HCT116 (cell line): ENCODE measurements around the gene SNAPC2. TPM values are rescaled to one million over a fixed set of nuclear protein-coding genes. Genes with fewer than 3 reads are reported as not detected.

ENCODE experiments used
- ATAC-seq: fragments of 200-7000 bp; cut with Tn5 transposase; 2 replicates; pipeline ENCODE4 v1.9.1; 2020; ENCODE audit warnings: mild to moderate bottlenecking, moderate library complexity
- BruUV-seq: library from RNA; stranded (reverse); fragments of 400-500 nt; replicated peaks from 2 replicates; lab custom pipeline; 2021; lab: Mats Ljungman, UMichigan
- CTCF ChIA-PET: fragments of 300-600 bp; sonication (Branson Sonifier 250); formaldehyde crosslinking; loops from one replicate; lab custom pipeline; 2021; ENCODE audit warnings: antibody characterized with exemption; lab: Charles Lee
- POLR2A ChIA-PET: fragments of 300-600, 350-600 bp; sonication (Branson Sonifier 250); formaldehyde crosslinking; loops from one replicate; lab custom pipeline; 2021; ENCODE audit warnings: antibody characterized with exemption; lab: Charles Lee
- RAD21 ChIA-PET, 2 experiments: fragments of 300-600 bp; sonication (Branson Sonifier 250); formaldehyde crosslinking; loops; one replicate each; lab custom pipeline; 2023; ENCODE audit warnings: low total read pairs in 2 of 2; ENCODE audit not compliant: uncharacterized antibody in 2 of 2, unreplicated experiment in 2 of 2, low non-redundant PET in 1 of 2; lab: Charles Lee
- DNase-seq: peaks from one replicate; pipeline ENCODE4 v3.0.0-alpha.2; 2010; ENCODE audit warnings: low read depth, low spot score
- H2AFZ ChIP-seq: fragments of 200-600 bp; shearing (Covaris generic), sonication (generic); 2 replicates; pipeline ENCODE4 v1.6.1; 2017; ENCODE audit warnings: low read depth, mixed run types, mixed read lengths, antibody characterized with exemption, low read length; ENCODE audit not compliant: poor library complexity, severe bottlenecking
- H3K27ac ChIP-seq: 2 replicates; pipeline ENCODE4 v1.5.1; 2012; ENCODE audit warnings: low read depth, low read length
- H3K27me3 ChIP-seq: fragments of 200-600 bp; sonication (generic); 2 replicates; pipeline ENCODE4 v1.6.1; 2016; ENCODE audit warnings: mixed run types, low read length, mixed read lengths; ENCODE audit not compliant: insufficient read depth
- H3K36me3 ChIP-seq, 2 experiments: fragments of 200-500 bp in 1 of 2; fragments of 200-600 bp in 1 of 2; sonication (Bioruptor generic) in 1 of 2; sonication (generic) in 1 of 2; 2 replicates each; pipeline versions ENCODE4 v1.5.1 to v1.6.1; 2014 to 2016; ENCODE audit warnings: low read length in 2 of 2, inconsistent platforms in 1 of 2, mixed read lengths in 1 of 2, mixed run types in 1 of 2; ENCODE audit not compliant: insufficient read depth in 2 of 2, control insufficient read depth in 1 of 2
- H3K4me1 ChIP-seq, 2 experiments: fragments of 200-600 bp in 1 of 2; sonication (generic) in 1 of 2; 2 replicates each; pipeline versions ENCODE4 v1.5.1 to v1.6.1; 2012 to 2017; ENCODE audit warnings: low read length in 2 of 2, inconsistent platforms in 1 of 2, mild to moderate bottlenecking in 1 of 2, mixed read lengths in 1 of 2, mixed run types in 1 of 2, moderate library complexity in 1 of 2; ENCODE audit not compliant: insufficient read depth in 2 of 2, control insufficient read depth in 1 of 2
- H3K4me2 ChIP-seq: fragments of 200-600 bp; sonication (generic); 2 replicates; pipeline ENCODE4 v1.6.1; 2017; ENCODE audit warnings: mixed run types, low read length, mixed read lengths
- H3K4me3 ChIP-seq, 2 experiments: fragments of 200-600 bp in 1 of 2; sonication (generic) in 1 of 2; replicated peaks in 1 of 2; 2 replicates each; pipeline ENCODE4 v1.5.1; 2011 to 2016; ENCODE audit warnings: low read length in 2 of 2, control low read depth in 1 of 2, low read depth in 1 of 2, mild to moderate bottlenecking in 1 of 2, mixed read lengths in 1 of 2, mixed run types in 1 of 2
- H3K79me2 ChIP-seq: fragments of 200-600 bp; sonication (generic); 2 replicates; pipeline ENCODE4 v1.6.1; 2017; ENCODE audit warnings: mild to moderate bottlenecking, mixed run types, low read length, moderate library complexity, mixed read lengths; ENCODE audit not compliant: insufficient read depth
- H3K9ac ChIP-seq: fragments of 200-600 bp; sonication (generic); 2 replicates; pipeline ENCODE4 v1.6.1; 2016; ENCODE audit warnings: low read length, mixed read lengths
- H3K9me2 ChIP-seq: fragments of 200-600 bp; sonication (generic), shearing (Covaris generic); 2 replicates; pipeline ENCODE4 v1.6.1; 2017; ENCODE audit warnings: mixed run types, mild to moderate bottlenecking, moderate library complexity; ENCODE audit not compliant: insufficient read depth
- H3K9me3 ChIP-seq, 2 experiments: fragments of 200-500 bp in 1 of 2; fragments of 200-600 bp in 1 of 2; sonication (Bioruptor generic) in 1 of 2; sonication (generic) in 1 of 2; 2 replicates each; pipeline ENCODE4 v1.6.1; 2014 to 2017; ENCODE audit warnings: low read length in 2 of 2, mixed read lengths in 2 of 2, inconsistent platforms in 1 of 2, low read depth in 1 of 2, mild to moderate bottlenecking in 1 of 2, mixed run types in 1 of 2, moderate library complexity in 1 of 2; ENCODE audit not compliant: control insufficient read depth in 1 of 2, insufficient read depth in 1 of 2
- H4K20me1 ChIP-seq: fragments of 200-600 bp; sonication (generic), shearing (Covaris generic); 2 replicates; pipeline ENCODE4 v1.6.1; 2017; ENCODE audit warnings: mixed run types, mild to moderate bottlenecking, moderate library complexity; ENCODE audit not compliant: insufficient read depth
- CBX3 ChIP-seq: IDR thresholded peaks from 2 replicates; pipeline ENCODE4 v1.6.1; 2012; ENCODE audit warnings: low read depth
- CEBPB ChIP-seq: IDR thresholded peaks from 2 replicates; pipeline ENCODE4 v1.6.1; 2012; ENCODE audit warnings: low read depth
- EGR1 ChIP-seq: IDR thresholded peaks from 2 replicates; pipeline ENCODE4 v1.6.1; 2012; ENCODE audit warnings: low read depth
- EZH2 ChIP-seq: fragments of 200-600 bp; sonication (generic); IDR thresholded peaks from 2 replicates; pipeline ENCODE4 v1.6.1; 2017; ENCODE audit warnings: antibody characterized with exemption, mixed run types
- FOSL1 ChIP-seq: IDR thresholded peaks from 2 replicates; pipeline ENCODE4 v1.6.1; 2012; ENCODE audit warnings: low read depth
- JUND ChIP-seq: IDR thresholded peaks from 2 replicates; pipeline ENCODE4 v1.6.1; 2012
- POLR2A ChIP-seq: IDR thresholded peaks from 2 replicates; pipeline ENCODE4 v1.7.0; 2011; ENCODE audit warnings: borderline replicate concordance; ENCODE audit not compliant: insufficient read depth, insufficient read length; ENCODE audit errors: extremely low read depth
- RAD21 ChIP-seq: IDR thresholded peaks from 2 replicates; pipeline ENCODE4 v1.6.1; 2012; ENCODE audit warnings: low read depth, mild to moderate bottlenecking
- SIN3A ChIP-seq: IDR thresholded peaks from 2 replicates; pipeline ENCODE4 v1.6.1; 2012; ENCODE audit warnings: low read depth
- SP1 ChIP-seq: IDR thresholded peaks from 2 replicates; pipeline ENCODE4 v1.6.1; 2012; ENCODE audit warnings: low read depth
- SRF ChIP-seq: IDR thresholded peaks from 2 replicates; pipeline ENCODE4 v1.6.1; 2012; ENCODE audit warnings: low read depth
- TCF7L2 ChIP-seq: IDR thresholded peaks from 2 replicates; pipeline ENCODE4 v1.7.0; 2011; ENCODE audit warnings: borderline replicate concordance, inconsistent platforms; ENCODE audit not compliant: insufficient read depth, insufficient read length; ENCODE audit errors: extremely low read depth
- YY1 ChIP-seq: IDR thresholded peaks from 2 replicates; pipeline ENCODE4 v1.6.1; 2011; ENCODE audit warnings: low read length, low read depth, moderate library complexity, mild to moderate bottlenecking; ENCODE audit not compliant: insufficient replicate concordance; ENCODE audit errors: extremely low read depth
- ZFX ChIP-seq: fragments of 450-650 bp; IDR thresholded peaks from 2 replicates; pipeline ENCODE4 v1.6.1; 2017
- ZNF274 ChIP-seq: fragments of 200-500 bp; sonication (Bioruptor generic); IDR thresholded peaks from 2 replicates; pipeline ENCODE4 v1.6.1; 2014; ENCODE audit warnings: mild to moderate bottlenecking, low read depth, low read length, inconsistent platforms
- intact Hi-C: fragments of 100-400 bp; cut with micrococcal nuclease; formaldehyde crosslinking; loops from 2 replicates; pipeline ENCODE4 v1.10.0; 2022
- total RNA-seq: library from RNA; stranded (reverse); gene quantifications from one replicate; pipeline ENCODE4 v1.2.1, GENCODE V29; 2021; ENCODE audit not compliant: unreplicated experiment
- TF ChIP-seq, protein P1 (sequence below): IDR thresholded peaks from 2 replicates; pipeline ENCODE4 v1.6.1; 2011; ENCODE audit warnings: mild to moderate bottlenecking, low read length, moderate library complexity; ENCODE audit not compliant: insufficient replicate concordance; ENCODE audit errors: extremely low read depth
- TF ChIP-seq, protein P2 (sequence below): IDR thresholded peaks from 2 replicates; pipeline ENCODE4 v1.6.1; 2012

The SNAPC2 gene
- total RNA-seq, 1 experiment from 2014 or later = 42.9 TPM

DNA sequence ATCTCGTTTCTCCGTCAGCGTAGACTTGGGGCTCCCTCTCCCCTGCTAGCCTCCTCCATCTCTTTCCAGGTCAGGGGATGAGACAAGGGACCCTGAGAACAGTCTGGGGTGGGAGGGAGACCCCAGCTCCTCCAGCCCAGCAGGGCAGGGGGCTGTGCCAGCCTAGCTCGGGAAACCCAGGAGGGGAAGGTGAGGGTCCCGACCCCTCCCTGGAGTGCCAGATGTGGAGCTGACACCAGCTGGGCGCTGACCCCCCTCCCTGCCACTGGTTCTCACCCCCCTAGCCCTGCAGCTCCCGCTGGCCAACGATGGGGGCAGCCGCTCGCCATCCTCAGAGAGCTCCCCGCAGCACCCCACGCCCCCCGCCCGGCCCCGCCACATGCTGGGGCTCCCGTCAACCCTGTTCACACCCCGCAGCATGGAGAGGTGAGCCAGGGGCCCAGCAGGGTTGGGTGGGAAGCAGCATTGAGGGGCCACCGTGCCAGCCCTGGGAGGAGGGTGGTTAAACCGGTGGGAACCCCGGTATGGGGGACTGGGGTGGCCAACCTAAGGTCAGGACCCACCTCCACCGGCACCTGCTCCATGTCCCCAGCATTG, 10.6 kb upstream of the SNAPC2 start:
- Histone ChIP-seq H3K4me1 (peaks cover 3 to 12% of the 10 kb centered on the region in 2 experiments; a peak in 2 of 4 replicates), H4K20me1 (no peaks in the 10 kb centered on the region), H2AFZ (no peak overlapping the region), H3K9ac (no peak overlapping the region), H3K4me2 (no peak overlapping the region), H3K9me3 (no peaks in the 10 kb centered on the region), H3K27me3 (no peaks in the 10 kb centered on the region), H3K9me2 (no peaks in the 10 kb centered on the region), H3K36me3 (peaks cover 5 to 6% of the 10 kb centered on the region in 2 experiments; a peak in 3 of 4 replicates), H3K79me2 (peaks cover 48% of the 10 kb centered on the region), H3K4me3 (no peak overlapping the region), H3K27ac (no peak overlapping the region)
- CTCF ChIA-PET = no interaction called here
- POLR2A ChIA-PET = interaction anchor here (1.2 kb wide), 1 partner anchor 11 kb away, joined by 7 read pairs; the partner anchor contains the start of gene SNAPC2
- intact Hi-C loops = no loop called here
- DNase-seq = no peak
- TF ChIP-seq, protein P1, sequence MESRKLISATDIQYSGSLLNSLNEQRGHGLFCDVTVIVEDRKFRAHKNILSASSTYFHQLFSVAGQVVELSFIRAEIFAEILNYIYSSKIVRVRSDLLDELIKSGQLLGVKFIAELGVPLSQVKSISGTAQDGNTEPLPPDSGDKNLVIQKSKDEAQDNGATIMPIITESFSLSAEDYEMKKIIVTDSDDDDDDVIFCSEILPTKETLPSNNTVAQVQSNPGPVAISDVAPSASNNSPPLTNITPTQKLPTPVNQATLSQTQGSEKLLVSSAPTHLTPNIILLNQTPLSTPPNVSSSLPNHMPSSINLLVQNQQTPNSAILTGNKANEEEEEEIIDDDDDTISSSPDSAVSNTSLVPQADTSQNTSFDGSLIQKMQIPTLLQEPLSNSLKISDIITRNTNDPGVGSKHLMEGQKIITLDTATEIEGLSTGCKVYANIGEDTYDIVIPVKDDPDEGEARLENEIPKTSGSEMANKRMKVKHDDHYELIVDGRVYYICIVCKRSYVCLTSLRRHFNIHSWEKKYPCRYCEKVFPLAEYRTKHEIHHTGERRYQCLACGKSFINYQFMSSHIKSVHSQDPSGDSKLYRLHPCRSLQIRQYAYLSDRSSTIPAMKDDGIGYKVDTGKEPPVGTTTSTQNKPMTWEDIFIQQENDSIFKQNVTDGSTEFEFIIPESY = no peak
- TF ChIP-seq ZFX (no peak), SIN3A (no peak), CEBPB (no peak), SRF (no peak), FOSL1 (no peak), CBX3 (no peak), ZNF274 (no peak), TCF7L2 (no peak), SP1 (no peak), POLR2A (no peak), EGR1 (no peak), JUND (no peak), EZH2 (no peak), YY1 (no peak), RAD21 (no peak)
- TF ChIP-seq, protein P2, sequence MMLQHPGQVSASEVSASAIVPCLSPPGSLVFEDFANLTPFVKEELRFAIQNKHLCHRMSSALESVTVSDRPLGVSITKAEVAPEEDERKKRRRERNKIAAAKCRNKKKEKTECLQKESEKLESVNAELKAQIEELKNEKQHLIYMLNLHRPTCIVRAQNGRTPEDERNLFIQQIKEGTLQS = no peak
- no peak for ATAC-seq
- BruUV-seq = no TSS peak
- RAD21 ChIA-PET = no interaction called here
